GM18519 (cell line): ENCODE data around the gene WDR35.

Experiments used
- ATAC-seq: cut with Tn5 transposase; IDR thresholded peaks from one replicate; pipeline ENCODE4 v1.9.1; 2021; ENCODE audit warnings: mild to moderate bottlenecking, moderate library complexity; ENCODE audit not compliant: unreplicated experiment, low FRiP score

WDR35 gene

DNA sequence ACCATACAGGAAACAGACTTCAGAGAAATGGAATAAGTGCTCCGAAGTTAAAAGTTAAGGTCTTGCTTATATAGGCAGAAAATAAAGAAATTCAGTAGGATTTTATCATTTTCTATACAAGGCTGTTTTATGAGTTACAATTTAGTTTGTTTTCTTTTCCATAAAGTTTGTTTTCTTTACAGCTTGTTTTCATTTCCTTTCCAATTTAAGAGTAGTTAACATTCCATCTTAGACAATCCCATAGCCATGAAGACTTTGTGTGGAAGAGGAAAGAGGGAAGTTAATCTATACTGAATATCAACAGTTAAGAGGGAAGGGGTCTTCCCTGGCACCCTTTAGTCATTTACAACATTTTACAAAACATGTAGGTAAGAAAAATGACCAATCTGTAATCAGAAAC is 114.6 kb downstream of the WDR35 start:
- no peak for ATAC-seq

DNA sequence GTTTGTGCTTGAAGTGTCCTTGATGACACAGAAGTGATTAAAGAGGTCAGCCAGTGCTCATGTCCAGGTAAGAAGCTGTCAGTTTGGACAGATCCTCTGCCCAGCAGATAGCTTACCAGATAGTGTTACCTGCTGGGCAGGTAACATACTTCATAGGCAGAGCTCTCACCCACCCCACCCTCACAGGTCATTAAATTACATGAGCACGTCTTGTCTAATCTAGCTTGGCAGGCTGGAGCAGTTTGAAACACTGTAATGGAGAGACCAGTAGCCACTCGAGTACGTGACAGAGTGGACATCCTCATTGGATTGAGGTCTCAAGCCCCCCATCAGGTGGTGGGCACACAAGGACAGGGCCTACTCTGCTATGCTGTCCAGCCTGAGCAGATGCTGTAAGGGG is 115.2 kb downstream of the WDR35 start:
- no peak for ATAC-seq

DNA sequence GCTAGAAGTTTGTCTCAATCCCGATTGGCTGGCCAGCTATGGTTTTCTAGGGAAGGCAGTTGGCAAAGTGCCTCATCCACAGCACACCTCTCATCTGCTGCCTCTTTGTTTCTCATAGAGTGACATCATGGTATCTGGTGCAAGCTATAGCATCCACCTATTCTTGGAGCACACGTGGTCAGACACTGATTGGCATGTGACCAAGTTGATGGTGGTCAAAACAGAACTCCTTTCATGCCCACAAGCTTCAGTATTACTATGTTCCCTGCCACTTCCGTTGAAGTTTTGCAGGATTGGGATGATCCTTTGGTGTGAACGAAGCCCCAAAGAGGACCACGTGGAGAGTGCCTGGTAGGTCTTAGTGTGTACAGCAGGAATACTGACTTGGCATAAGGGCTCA is 116.9 kb downstream of the WDR35 start:
- ATAC-seq = no peak

DNA sequence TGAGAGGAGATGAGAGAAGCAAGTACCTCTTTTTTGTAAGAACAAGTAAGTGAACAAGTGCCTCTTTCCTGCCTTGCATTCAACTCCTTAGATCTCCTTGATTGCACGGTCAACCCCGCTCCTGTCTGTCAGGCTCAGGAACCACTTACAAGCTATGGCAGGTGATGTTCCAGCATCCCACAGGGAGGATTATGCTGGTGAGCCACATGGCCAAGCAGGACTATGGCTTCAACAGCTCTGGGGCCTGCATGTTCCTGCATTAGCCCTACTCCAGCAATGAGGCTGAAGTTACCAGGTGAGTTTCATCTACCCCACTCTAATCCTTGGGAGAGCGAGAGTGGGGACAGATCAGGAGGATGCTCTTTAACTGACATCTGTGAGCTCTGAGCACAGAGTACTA is 117.6 kb downstream of the WDR35 start:
- ATAC-seq = no peak

DNA sequence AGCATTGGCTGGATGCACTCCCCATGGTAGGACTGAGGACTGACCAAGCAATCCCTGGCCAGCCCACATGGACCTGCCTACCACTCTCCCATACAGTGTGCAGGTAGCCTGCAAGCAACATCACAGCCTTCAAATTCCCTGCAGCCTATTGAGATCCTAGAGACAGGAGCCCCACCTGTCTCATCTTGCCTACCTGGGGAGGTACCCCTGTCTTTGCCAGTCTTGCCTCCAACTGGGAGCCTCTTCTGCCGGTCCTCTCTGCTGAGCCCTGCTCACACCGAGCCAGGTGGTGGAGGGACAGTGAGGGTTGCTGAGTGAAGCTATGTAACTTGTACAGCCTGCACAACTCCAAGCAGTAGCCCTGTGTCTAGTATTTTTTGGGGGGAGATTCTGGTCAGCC is 118.1 kb downstream of the WDR35 start:
- no peak for ATAC-seq

DNA sequence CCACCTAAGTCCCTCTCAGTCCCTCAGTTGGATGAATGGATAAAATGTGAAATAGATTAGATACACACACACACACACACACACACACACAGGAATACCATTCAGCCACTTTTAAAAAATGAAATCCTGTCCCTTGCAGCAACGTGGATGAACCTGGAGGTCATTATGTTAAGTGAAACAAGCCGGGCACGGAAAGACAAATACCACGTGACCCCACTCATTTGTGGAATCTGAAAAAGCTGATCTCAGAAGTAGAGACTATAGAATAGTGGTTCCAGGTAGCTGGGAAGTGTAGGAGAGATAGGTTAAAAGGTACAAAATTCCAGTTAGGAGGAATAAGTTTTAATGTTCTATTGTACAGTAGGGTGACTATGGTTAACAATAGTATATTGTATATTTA is 119.1 kb downstream of the WDR35 start:
- ATAC-seq = no peak

DNA sequence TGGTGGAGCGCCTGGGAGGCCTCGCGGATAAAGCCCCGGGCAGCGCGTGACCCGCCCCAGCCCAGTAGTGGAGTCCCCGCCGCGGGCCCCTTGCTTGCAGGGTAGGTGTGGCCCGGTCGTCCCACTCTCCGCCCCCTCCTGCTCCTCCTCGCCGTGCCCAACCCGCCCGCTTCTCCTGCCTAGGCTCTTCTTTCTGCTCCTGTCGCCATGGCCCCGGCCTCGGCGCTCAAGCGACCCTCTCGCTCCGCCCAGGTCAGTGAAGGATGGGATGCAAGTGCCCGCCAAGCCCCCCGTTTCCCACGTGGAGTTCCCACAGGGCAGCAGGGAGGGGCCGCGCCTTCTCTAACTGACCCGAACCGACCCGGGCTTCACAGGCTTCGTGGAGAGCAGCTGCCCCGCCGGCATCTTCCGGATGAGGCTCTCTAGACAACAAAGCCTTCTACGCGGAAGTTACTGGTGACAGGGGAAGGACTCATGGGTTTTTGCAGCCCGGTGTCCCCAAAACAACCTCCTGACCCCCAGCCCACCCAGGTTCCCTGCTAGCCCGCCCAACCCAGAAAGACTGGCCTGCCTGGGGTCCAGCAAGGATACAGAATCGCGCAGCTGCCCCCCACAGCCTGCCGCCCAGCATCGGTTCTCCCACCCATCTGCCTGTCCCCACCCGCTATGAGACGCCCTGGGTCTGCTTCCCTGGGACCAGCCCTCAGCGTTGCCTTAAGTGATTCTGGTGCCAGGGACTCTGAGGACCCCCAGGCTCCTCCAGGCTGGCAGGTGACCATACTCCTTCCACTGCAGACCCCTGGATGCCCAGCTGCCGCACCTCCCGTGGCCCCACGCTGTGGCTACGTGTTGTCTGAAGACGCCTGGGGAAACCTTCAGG is 121.0 kb downstream of the WDR35 start:
- ATAC-seq = peak; percentile 48

DNA sequence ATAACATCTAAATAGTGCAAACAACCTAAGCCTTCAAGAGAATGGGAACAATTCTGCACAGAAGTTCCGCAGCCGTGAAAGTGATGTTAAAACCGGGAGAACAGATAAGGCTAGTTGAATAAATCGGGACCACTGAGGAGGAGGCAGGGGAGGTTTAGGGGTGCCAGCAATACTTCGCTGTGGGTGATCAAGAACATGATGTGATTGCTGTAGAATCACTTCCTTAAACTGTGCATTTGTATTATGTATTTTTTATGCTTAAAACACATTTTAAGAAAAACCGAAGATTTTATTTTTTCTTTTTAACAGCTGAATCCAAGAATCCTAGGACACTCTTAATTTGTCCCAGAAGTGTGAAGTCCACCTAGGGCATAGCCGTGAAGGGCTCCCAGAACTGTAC is 121.7 kb downstream of the WDR35 start:
- peak; percentile 16 for ATAC-seq

DNA sequence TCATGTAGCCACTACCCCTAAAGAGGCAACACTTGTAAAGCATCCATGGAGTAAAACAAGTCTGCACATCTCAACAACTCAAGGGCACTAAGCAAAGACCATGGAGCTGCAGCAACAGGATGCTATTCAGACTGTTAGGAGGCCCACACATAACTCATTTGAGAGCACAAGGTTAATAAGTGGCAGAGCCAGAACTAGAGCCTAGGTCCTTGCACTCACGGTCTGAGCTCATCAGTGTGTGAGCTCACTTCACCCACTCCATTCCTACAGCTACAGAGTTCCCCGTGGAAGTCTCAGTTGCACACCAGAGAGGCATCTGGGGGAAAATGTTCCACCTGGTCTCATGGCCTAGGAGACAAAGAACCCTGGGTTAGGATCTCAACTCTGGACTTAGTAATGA is 123.1 kb downstream of the WDR35 start:
- no peak for ATAC-seq

DNA sequence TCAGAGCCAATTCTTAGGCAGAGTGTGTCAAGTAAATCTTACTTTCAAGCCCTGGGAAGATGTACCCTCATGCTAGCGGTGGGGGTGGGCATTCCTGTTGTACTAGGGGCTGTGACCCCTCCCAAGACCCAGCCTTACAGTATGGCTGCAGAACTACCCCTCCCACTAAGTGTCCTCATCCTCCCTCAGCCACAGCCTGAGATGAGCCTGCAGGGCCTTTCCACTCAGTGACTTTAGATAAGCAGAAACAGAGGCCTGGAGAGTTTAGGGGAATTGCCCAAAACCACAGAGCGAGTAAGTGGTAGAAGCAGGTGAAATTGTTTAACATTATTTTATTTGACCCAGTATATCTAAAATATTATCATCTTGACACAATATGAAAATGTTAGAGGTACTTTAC is 124.8 kb downstream of the WDR35 start:
- peak; percentile 42 for ATAC-seq

DNA sequence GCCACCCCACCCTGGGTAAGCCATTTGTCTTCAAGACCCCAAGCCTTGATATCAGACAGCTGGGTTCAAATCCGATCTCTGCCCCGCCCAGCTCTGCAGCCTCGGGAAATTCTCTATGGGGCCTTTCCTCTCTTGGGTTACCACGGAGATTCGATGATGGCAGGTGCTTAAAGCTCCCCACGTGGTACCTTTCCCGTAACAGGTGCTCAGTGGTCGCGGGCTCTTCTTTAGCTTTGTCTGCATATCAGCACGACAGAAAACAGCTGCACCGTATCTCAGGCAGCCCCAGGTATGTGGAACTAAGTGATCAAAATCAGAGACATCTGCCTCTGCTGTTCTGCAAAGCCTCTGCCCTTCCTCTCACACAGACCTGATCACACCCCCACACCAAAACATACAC is 125.5 kb downstream of the WDR35 start:
- no peak for ATAC-seq

DNA sequence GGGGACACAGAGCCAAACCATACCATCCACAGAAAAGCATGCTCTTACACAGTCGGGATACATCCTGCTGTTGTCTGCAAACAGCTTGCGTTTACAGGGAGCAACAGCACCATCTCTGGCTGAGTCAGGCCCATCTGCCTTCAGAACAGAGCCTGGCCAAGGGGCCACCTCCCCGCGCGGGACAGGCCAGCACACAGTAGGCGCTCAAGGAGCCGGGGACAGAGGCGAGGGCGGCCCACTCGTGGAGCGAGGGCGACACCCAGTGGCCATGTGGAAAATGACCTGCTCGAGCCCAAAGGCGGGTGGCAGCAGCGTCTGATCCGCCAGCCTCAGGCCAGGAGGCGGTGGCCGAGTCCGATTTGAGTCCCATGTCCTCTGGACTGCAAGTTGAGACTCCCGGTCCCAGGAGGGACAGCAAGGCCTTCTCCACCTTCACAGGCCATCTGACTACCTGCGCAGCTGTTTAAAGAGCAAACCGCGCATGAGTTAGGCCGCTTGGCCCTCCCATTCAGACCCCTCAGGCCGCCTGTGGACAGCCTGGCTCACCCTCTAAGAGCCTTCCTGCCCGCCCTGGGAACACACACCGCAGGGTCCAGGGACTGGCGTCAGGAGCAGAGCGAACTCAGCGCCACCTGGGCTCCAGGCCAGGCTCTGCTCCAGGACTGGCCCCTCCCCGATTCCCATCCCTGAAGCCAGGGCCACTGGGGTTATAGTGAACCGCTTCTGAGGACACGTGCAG is 126.4 kb downstream of the WDR35 start:
- peak; percentile 61 for ATAC-seq

DNA sequence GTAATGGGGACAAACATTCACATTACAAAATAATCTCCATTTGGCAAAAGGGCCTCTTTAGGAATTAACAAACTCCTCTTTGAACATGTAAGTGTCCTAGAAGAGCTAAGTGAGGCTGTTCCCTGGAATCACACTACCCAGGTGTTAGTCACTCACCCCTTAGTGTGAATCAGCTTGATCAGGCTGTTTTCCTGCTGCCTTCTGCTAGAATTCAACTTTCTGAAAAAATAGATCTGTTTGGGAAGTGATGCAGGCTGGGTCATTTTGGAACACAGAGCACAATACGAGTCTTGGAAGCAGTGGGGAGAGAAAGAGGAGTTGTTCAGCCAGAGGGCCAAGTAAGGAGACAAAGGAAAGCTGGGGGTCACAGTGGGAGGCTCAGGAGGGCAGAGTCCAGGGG is 128.1 kb downstream of the WDR35 start:
- ATAC-seq = no peak
